ENCODE measurements around the gene ATG10. TPM values are rescaled to one million over a fixed set of nuclear protein-coding genes. Genes with fewer than 3 reads are reported as not detected.

Gene ATG10
- polyA plus RNA-seq, 1 of the 3 experiments (the other 2 are of a cell fraction), result 3.2 TPM

- H3K27ac ChIP-seq (ENCODE audit: low read depth in 2 of 2, low read length in 1 of 2), result no peak overlapping the region
- H3K9me2 ChIP-seq, result no peaks in the 10 kb centered on the region
- H2AFZ ChIP-seq (ENCODE audit: low read depth), result no peak overlapping the region
- DNase-seq, result no peak
- no peaks in the 10 kb centered on the region for H3K27me3 ChIP-seq (ENCODE audit: insufficient read depth)
- no peaks in the 10 kb centered on the region for H3K79me2 ChIP-seq (ENCODE audit: insufficient read depth)
- peaks cover 4% of the 10 kb centered on the region for H3F3A ChIP-seq (replicated peaks; ENCODE audit: insufficient read depth)
- POLR2A ChIA-PET, result no interaction called here
- H3K9ac ChIP-seq, result no peak overlapping the region
- no peak for TF ChIP-seq FOSL2 (IDR thresholded peaks at IDR 0.05; ENCODE audit: borderline replicate concordance, low read depth)
- no peak for TF ChIP-seq RCOR1 (IDR thresholded peaks at IDR 0.05; ENCODE audit: low read length)
- no peak for TF ChIP-seq SMC3 (IDR thresholded peaks at IDR 0.05; ENCODE audit: low read depth, low read length)
- no peak for TF ChIP-seq MEF2A (IDR thresholded peaks at IDR 0.05; ENCODE audit: borderline replicate concordance, low read depth)
- TF ChIP-seq NRF1 (IDR thresholded peaks at IDR 0.05; ENCODE audit: low read depth, low read length), result no peak
- TF ChIP-seq EP300 (IDR thresholded peaks at IDR 0.05; ENCODE audit: borderline replicate concordance in 1 of 2, low read depth in 1 of 2, low read length in 1 of 2), result no peak
- no peak for TF ChIP-seq POLR2AphosphoS5 (IDR thresholded peaks at IDR 0.05; ENCODE audit: low read depth, low read length)
- no peak for TF ChIP-seq SIN3A (IDR thresholded peaks at IDR 0.05; ENCODE audit: borderline replicate concordance, low read depth, low read length)
- TF ChIP-seq USF2 (IDR thresholded peaks at IDR 0.05; ENCODE audit: borderline replicate concordance, low read depth, low read length), result no peak
- TF ChIP-seq USF1 (IDR thresholded peaks at IDR 0.05; ENCODE audit: borderline replicate concordance, low read depth), result no peak
- no peak for TF ChIP-seq RFX5 (IDR thresholded peaks at IDR 0.05; ENCODE audit: low read length)
- no peak for TF ChIP-seq RAD21 (IDR thresholded peaks at IDR 0.05; ENCODE audit: low read length)
- TF ChIP-seq FOXJ3 (CRISPR knock-in tag; IDR thresholded peaks at IDR 0.05), result no peak
- 90% methylated on average over 6 of the region's 6 CpGs for WGBS (ENCODE audit: low lambda C conversion rate)
- H3K4me1 ChIP-seq (ENCODE audit: control insufficient read depth in 1 of 2, insufficient read depth in 2 of 2, low read depth in 1 of 2, low read length in 1 of 2), result no peaks in the 10 kb centered on the region
- CTCF ChIA-PET, result no interaction called here
- no peak overlapping the region for H3K4me3 ChIP-seq (ENCODE audit: low read depth in 2 of 2, low read length in 1 of 2)
- H4K20me1 ChIP-seq (ENCODE audit: insufficient read depth), result no peaks in the 10 kb centered on the region
- no peak overlapping the region for H3K4me2 ChIP-seq
- H3K36me3 ChIP-seq (replicated peaks in 1 of 2; ENCODE audit: control insufficient read depth in 1 of 2, insufficient read depth in 2 of 2, low read length in 1 of 2), result no peaks in the 10 kb centered on the region
- no peaks in the 10 kb centered on the region for H3K9me3 ChIP-seq
Measured at GRCh38 chr5:82285206-82285605, 313.4 kb downstream of the ATG10 start.

GRCh38 chr5:82287625-82288024 is 315.8 kb downstream of the ATG10 start:
- no peak overlapping the region for H2AFZ ChIP-seq (ENCODE audit: low read depth)
- no peaks in the 10 kb centered on the region for H3K36me3 ChIP-seq (replicated peaks in 1 of 2; ENCODE audit: control insufficient read depth in 1 of 2, insufficient read depth in 2 of 2, low read length in 1 of 2)
- POLR2A ChIA-PET, result no interaction called here
- H3K9me2 ChIP-seq, result no peaks in the 10 kb centered on the region
- no peak overlapping the region for H3K9ac ChIP-seq
- H3F3A ChIP-seq (replicated peaks; ENCODE audit: insufficient read depth), result peaks cover 4% of the 10 kb centered on the region
- H3K4me3 ChIP-seq (ENCODE audit: low read depth in 2 of 2, low read length in 1 of 2), result no peak overlapping the region
- CTCF ChIA-PET, result interaction anchor here (1.8 kb wide), 1 partner anchor 9 kb away, joined by 6 read pairs; the partner anchor contains the start of gene RPS23
- H3K4me1 ChIP-seq (ENCODE audit: control insufficient read depth in 1 of 2, insufficient read depth in 2 of 2, low read depth in 1 of 2, low read length in 1 of 2), result no peaks in the 10 kb centered on the region
- no peak overlapping the region for H3K4me2 ChIP-seq
- no peak overlapping the region for H3K27ac ChIP-seq (ENCODE audit: low read depth in 2 of 2, low read length in 1 of 2)
- no peak for DNase-seq
- H4K20me1 ChIP-seq (ENCODE audit: insufficient read depth), result no peaks in the 10 kb centered on the region
- WGBS (ENCODE audit: low lambda C conversion rate), result 96% methylated on average over 3 of the region's 3 CpGs
- H3K79me2 ChIP-seq (ENCODE audit: insufficient read depth), result no peaks in the 10 kb centered on the region
- no peaks in the 10 kb centered on the region for H3K27me3 ChIP-seq (ENCODE audit: insufficient read depth)
- no peaks in the 10 kb centered on the region for H3K9me3 ChIP-seq
- no peak for TF ChIP-seq POLR2AphosphoS5 (IDR thresholded peaks at IDR 0.05; ENCODE audit: low read depth, low read length)
- no peak for TF ChIP-seq REST (IDR thresholded peaks at IDR 0.05; ENCODE audit: low read depth, low read length)
- no peak for TF ChIP-seq YY1 (IDR thresholded peaks at IDR 0.05; ENCODE audit: low read depth)
- no peak for TF ChIP-seq PBX3 (IDR thresholded peaks at IDR 0.05)
- TF ChIP-seq FOSL2 (IDR thresholded peaks at IDR 0.05; ENCODE audit: borderline replicate concordance, low read depth), result no peak
- no peak for TF ChIP-seq EZH2phosphoT487 (IDR thresholded peaks at IDR 0.05; ENCODE audit: borderline replicate concordance, low read depth)
- no peak for TF ChIP-seq IRF3 (IDR thresholded peaks at IDR 0.05; ENCODE audit: low read depth, low read length)
- TF ChIP-seq SMC3 (IDR thresholded peaks at IDR 0.05; ENCODE audit: low read depth, low read length), result no peak
- no peak for TF ChIP-seq MEF2A (IDR thresholded peaks at IDR 0.05; ENCODE audit: borderline replicate concordance, low read depth)
